GM23338 (cell line): ENCODE results near the gene CLEC11A.

Experiments used
- CREB1 ChIP-seq: fragments of 250-450 bp; sonication (Bioruptor Pico); IDR thresholded peaks from 2 replicates; pipeline ENCODE4 v1.5.0; 2020; ENCODE audit warnings: low read depth, mild to moderate bottlenecking, moderate library complexity
- CTCF ChIP-seq, 2 experiments: fragments of 200-600 bp in 1 of 2; sonication (generic) in 1 of 2; conservative IDR thresholded peaks; 2 replicates each; pipeline versions ENCODE4 v1.5.1 to v1.6.1; 2016 to 2017; ENCODE audit warnings: antibody characterized with exemption in 2 of 2, low read depth in 2 of 2, mild to moderate bottlenecking in 2 of 2, moderate library complexity in 1 of 2
- ETS1 ChIP-seq: IDR thresholded peaks from 2 replicates; pipeline ENCODE4 v1.6.1; 2016; ENCODE audit warnings: antibody characterized with exemption
- EZH2 ChIP-seq: fragments of 200-600 bp; sonication (generic); IDR thresholded peaks from one replicate; pipeline ENCODE4 v1.8.0; 2017; ENCODE audit warnings: antibody characterized with exemption, mild to moderate bottlenecking, low read depth; ENCODE audit not compliant: unreplicated experiment
- EZH2phosphoT487 ChIP-seq: fragments of 200-600 bp; sonication (generic); IDR thresholded peaks from one replicate; pipeline ENCODE4 v1.8.1; 2018; ENCODE audit warnings: antibody characterized with exemption; ENCODE audit not compliant: unreplicated experiment
- JUNB ChIP-seq: IDR thresholded peaks from one replicate; pipeline ENCODE4 v1.6.1; 2016; ENCODE audit warnings: antibody characterized with exemption; ENCODE audit not compliant: unreplicated experiment
- NANOG ChIP-seq: IDR thresholded peaks from 2 replicates; pipeline ENCODE4 v1.6.1; 2016; ENCODE audit warnings: antibody characterized with exemption, borderline replicate concordance
- POLR2AphosphoS5 ChIP-seq: IDR thresholded peaks from 2 replicates; pipeline ENCODE4 v1.6.1; 2016; ENCODE audit warnings: antibody characterized with exemption, low read depth
- TF ChIP-seq, protein P1 (sequence below): IDR thresholded peaks from one replicate; pipeline ENCODE4 v1.6.1; 2018; ENCODE audit warnings: antibody characterized with exemption; ENCODE audit not compliant: unreplicated experiment

- TF ChIP-seq CTCF (conservative IDR thresholded peaks at IDR 0.05; ENCODE audit: low read depth in 2 of 2) (no peak), NANOG (no peak), EZH2 (no peak), POLR2AphosphoS5 (no peak), JUNB (no peak), ETS1 (no peak), EZH2phosphoT487 (no peak), CREB1 (CRISPR knock-in tag) (no peak)
- TF ChIP-seq, protein P1, sequence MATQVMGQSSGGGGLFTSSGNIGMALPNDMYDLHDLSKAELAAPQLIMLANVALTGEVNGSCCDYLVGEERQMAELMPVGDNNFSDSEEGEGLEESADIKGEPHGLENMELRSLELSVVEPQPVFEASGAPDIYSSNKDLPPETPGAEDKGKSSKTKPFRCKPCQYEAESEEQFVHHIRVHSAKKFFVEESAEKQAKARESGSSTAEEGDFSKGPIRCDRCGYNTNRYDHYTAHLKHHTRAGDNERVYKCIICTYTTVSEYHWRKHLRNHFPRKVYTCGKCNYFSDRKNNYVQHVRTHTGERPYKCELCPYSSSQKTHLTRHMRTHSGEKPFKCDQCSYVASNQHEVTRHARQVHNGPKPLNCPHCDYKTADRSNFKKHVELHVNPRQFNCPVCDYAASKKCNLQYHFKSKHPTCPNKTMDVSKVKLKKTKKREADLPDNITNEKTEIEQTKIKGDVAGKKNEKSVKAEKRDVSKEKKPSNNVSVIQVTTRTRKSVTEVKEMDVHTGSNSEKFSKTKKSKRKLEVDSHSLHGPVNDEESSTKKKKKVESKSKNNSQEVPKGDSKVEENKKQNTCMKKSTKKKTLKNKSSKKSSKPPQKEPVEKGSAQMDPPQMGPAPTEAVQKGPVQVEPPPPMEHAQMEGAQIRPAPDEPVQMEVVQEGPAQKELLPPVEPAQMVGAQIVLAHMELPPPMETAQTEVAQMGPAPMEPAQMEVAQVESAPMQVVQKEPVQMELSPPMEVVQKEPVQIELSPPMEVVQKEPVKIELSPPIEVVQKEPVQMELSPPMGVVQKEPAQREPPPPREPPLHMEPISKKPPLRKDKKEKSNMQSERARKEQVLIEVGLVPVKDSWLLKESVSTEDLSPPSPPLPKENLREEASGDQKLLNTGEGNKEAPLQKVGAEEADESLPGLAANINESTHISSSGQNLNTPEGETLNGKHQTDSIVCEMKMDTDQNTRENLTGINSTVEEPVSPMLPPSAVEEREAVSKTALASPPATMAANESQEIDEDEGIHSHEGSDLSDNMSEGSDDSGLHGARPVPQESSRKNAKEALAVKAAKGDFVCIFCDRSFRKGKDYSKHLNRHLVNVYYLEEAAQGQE: no peak
These were observed 30.7 kb downstream of the CLEC11A start for GRCh38 chr19:50753879-50754278.
